ENCODE results near the gene TXNDC15. TPM values are rescaled to one million over a fixed set of nuclear protein-coding genes. Genes with fewer than 3 reads are reported as not detected.

TXNDC15 gene
- total and polyA plus RNA-seq, 2 of the 13 experiments (the other 11 are each of a cell fraction or from before 2014, with no cell fraction given): 22.2 to 49.9 TPM

DNA sequence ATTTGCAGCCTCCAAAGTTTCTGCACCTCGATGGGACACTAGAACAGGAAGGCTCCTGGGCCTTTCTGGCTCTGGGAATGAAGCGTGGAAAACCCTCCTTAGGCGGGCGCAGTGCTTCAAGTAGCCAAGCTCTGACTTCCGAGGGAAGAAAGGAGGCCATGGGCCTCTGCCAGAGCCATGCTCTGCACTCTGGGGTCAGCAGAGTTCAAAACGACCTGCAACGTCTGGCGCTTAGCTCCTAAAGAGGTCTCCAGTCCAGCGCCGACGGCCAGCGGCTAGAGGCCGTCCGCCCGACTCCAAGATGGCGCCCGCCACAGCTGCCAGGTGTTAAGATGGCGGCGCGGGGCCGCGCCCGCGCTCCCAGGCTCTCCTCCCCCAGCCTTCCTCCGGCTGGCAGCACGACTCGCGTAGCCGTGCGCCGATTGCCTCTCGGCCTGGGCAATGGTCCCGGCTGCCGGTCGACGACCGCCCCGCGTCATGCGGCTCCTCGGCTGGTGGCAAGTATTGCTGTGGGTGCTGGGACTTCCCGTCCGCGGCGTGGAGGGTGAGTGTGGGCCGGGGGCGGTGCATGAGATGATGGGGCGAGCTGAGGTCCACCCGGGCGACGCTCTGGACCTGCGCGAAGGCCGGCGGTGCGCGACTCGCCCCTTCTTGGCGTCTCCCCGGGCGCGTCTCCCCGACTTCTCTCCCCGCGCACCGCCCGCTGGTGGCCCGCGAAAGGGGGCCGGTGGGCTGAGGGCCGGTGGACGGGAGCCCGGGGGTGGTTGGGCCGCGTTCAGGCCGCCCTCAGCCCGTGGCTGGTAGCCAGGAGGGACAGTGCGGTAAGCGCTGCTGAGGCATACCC, at the start of gene TXNDC15 (continued):
- TF ChIP-seq ZBED4 (CRISPR knock-in tag; IDR thresholded peaks at IDR 0.05; ENCODE audit: borderline replicate concordance) (no peak), ZNF280B (CRISPR knock-in tag; IDR thresholded peaks at IDR 0.05; ENCODE audit: borderline replicate concordance) (peak; percentile 84; the same call in 1 of the 2 replicates), RAD51 (IDR thresholded peaks at IDR 0.05; ENCODE audit: borderline replicate concordance) (no peak), CEBPB (IDR thresholded peaks at IDR 0.05; ENCODE audit: borderline replicate concordance, low read depth, low read length) (no peak), ZNF275 (CRISPR knock-in tag; IDR thresholded peaks at IDR 0.05; ENCODE audit: borderline replicate concordance) (peak; percentile 76; the same call in 1 of the 2 replicates), ZC3H4 (CRISPR knock-in tag; IDR thresholded peaks at IDR 0.05; ENCODE audit: borderline replicate concordance) (0 out of 2 replicates have a peak, but pooled peaks have one; percentile 75), NFIC (IDR thresholded peaks at IDR 0.05; ENCODE audit: low read length) (no peak; the same call in 1 of the 2 replicates), CAMTA2 (CRISPR knock-in tag; IDR thresholded peaks at IDR 0.05; ENCODE audit: borderline replicate concordance) (peak; percentile 94; the same call in 1 of the 2 replicates)
- TF ChIP-seq, protein P1, sequence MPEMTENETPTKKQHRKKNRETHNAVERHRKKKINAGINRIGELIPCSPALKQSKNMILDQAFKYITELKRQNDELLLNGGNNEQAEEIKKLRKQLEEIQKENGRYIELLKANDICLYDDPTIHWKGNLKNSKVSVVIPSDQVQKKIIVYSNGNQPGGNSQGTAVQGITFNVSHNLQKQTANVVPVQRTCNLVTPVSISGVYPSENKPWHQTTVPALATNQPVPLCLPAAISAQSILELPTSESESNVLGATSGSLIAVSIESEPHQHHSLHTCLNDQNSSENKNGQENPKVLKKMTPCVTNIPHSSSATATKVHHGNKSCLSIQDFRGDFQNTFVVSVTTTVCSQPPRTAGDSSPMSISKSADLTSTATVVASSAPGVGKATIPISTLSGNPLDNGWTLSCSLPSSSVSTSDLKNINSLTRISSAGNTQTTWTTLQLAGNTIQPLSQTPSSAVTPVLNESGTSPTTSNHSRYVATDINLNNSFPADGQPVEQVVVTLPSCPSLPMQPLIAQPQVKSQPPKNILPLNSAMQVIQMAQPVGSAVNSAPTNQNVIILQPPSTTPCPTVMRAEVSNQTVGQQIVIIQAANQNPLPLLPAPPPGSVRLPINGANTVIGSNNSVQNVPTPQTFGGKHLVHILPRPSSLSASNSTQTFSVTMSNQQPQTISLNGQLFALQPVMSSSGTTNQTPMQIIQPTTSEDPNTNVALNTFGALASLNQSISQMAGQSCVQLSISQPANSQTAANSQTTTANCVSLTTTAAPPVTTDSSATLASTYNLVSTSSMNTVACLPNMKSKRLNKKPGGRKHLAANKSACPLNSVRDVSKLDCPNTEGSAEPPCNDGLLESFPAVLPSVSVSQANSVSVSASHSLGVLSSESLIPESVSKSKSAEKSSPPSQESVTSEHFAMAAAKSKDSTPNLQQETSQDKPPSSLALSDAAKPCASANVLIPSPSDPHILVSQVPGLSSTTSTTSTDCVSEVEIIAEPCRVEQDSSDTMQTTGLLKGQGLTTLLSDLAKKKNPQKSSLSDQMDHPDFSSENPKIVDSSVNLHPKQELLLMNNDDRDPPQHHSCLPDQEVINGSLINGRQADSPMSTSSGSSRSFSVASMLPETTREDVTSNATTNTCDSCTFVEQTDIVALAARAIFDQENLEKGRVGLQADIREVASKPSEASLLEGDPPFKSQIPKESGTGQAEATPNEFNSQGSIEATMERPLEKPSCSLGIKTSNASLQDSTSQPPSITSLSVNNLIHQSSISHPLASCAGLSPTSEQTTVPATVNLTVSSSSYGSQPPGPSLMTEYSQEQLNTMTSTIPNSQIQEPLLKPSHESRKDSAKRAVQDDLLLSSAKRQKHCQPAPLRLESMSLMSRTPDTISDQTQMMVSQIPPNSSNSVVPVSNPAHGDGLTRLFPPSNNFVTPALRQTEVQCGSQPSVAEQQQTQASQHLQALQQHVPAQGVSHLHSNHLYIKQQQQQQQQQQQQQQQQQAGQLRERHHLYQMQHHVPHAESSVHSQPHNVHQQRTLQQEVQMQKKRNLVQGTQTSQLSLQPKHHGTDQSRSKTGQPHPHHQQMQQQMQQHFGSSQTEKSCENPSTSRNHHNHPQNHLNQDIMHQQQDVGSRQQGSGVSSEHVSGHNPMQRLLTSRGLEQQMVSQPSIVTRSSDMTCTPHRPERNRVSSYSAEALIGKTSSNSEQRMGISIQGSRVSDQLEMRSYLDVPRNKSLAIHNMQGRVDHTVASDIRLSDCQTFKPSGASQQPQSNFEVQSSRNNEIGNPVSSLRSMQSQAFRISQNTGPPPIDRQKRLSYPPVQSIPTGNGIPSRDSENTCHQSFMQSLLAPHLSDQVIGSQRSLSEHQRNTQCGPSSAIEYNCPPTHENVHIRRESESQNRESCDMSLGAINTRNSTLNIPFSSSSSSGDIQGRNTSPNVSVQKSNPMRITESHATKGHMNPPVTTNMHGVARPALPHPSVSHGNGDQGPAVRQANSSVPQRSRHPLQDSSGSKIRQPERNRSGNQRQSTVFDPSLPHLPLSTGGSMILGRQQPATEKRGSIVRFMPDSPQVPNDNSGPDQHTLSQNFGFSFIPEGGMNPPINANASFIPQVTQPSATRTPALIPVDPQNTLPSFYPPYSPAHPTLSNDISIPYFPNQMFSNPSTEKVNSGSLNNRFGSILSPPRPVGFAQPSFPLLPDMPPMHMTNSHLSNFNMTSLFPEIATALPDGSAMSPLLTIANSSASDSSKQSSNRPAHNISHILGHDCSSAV (CRISPR knock-in tag; IDR thresholded peaks at IDR 0.05; ENCODE audit: borderline replicate concordance): no peak

All from HepG2 (cell line).